ENCODE results near the gene OR2T34.
"Not testable (repeated sequence)": the region's sequence is repeated elsewhere in the genome, so short reads cannot be mapped to it uniquely, and the experiment has no call there.

The OR2T34 gene

GRCh38 chr1:248574657-248575056 lies at the start of gene OR2T34:
Gene OR2T34 (minus strand): TSS chr1:248574757. CDS start chr1:248574757, 0 bp downstream.
- H3K4me3 ChIP-seq (ENCODE audit: low read depth, low read length); H3K27ac ChIP-seq (ENCODE audit: extremely low read depth, low read depth, low read length); H3K36me3 ChIP-seq (ENCODE audit: control insufficient read depth in 2 of 2, insufficient read depth in 1 of 2, low read length in 2 of 2); POLR2A ChIA-PET; H3K9me3 ChIP-seq (ENCODE audit: control insufficient read depth, insufficient read depth, low read depth, low read length); H3K4me1 ChIP-seq (ENCODE audit: control insufficient read depth, insufficient read depth, low read length); CTCF ChIA-PET: not testable (repeated sequence)

- H3K36me3 ChIP-seq (ENCODE audit: control insufficient read depth in 2 of 2, insufficient read depth in 1 of 2, low read length in 2 of 2) = no peaks in the 10 kb centered on the region
- TF ChIP-seq ZNF76 (tag by site-specific recombination; IDR thresholded peaks at IDR 0.05; ENCODE audit: borderline replicate concordance, low read depth) (no peak), ZNF521 (tag by site-specific recombination; IDR thresholded peaks at IDR 0.05) (no peak), ZNF654 (tag by site-specific recombination; IDR thresholded peaks at IDR 0.05; ENCODE audit: low read depth) (0 out of 2 replicates have a peak, but pooled peaks have one; percentile 11)
- H3K4me3 ChIP-seq (ENCODE audit: low read depth, low read length) = no peak overlapping the region
- H3K4me1 ChIP-seq (ENCODE audit: control insufficient read depth, insufficient read depth, low read length) = no peaks in the 10 kb centered on the region
- no peak overlapping the region for H3K27ac ChIP-seq (ENCODE audit: extremely low read depth, low read depth, low read length)
- POLR2A ChIA-PET = no interaction called here
- CTCF ChIA-PET = interaction anchor here (0.7 to 5.1 kb wide), 4 partner anchors 184 to 908 kb away, joined by 3 to 25 read pairs (median 5); no protein-coding TSS in a partner anchor
- no peaks in the 10 kb centered on the region for H3K9me3 ChIP-seq (ENCODE audit: control insufficient read depth, insufficient read depth, low read depth, low read length)
These were observed 48.0 kb upstream of the OR2T34 start for GRCh38 chr1:248622570-248623001.

GRCh38 chr1:248621770-248622169 lies 47.2 kb upstream of the OR2T34 start:
- Histone ChIP-seq H3K4me3 (ENCODE audit: low read depth, low read length) (no peak overlapping the region), H3K4me1 (ENCODE audit: control insufficient read depth, insufficient read depth, low read length) (no peaks in the 10 kb centered on the region), H3K27ac (ENCODE audit: extremely low read depth, low read depth, low read length) (no peak overlapping the region), H3K9me3 (ENCODE audit: control insufficient read depth, insufficient read depth, low read depth, low read length) (no peaks in the 10 kb centered on the region), H3K36me3 (ENCODE audit: control insufficient read depth in 2 of 2, insufficient read depth in 1 of 2, low read length in 2 of 2) (no peaks in the 10 kb centered on the region)
- no peak for TF ChIP-seq SETDB1 (IDR thresholded peaks at IDR 0.05; ENCODE audit: insufficient read length, low read length)
- no peak for TF ChIP-seq ZNF404 (tag by site-specific recombination; IDR thresholded peaks at IDR 0.05)
- CTCF ChIA-PET = interaction anchor here (0.7 to 5.1 kb wide), 3 partner anchors 185 to 907 kb away, joined by 3 to 25 read pairs (median 7); no protein-coding TSS in a partner anchor
- POLR2A ChIA-PET = no interaction called here

GRCh38 chr1:248618878-248619277 lies 44.3 kb upstream of the OR2T34 start:
- no peak overlapping the region for H3K27ac ChIP-seq (ENCODE audit: extremely low read depth, low read depth, low read length)
- TF ChIP-seq ZBTB8A (tag by site-specific recombination; IDR thresholded peaks at IDR 0.05) (no peak), ZNF138 (tag by site-specific recombination; IDR thresholded peaks at IDR 0.05; ENCODE audit: borderline replicate concordance) (no peak), ZNF26 (tag by site-specific recombination; IDR thresholded peaks at IDR 0.05) (no peak), ZNF292 (tag by site-specific recombination; IDR thresholded peaks at IDR 0.05; ENCODE audit: borderline replicate concordance, low read depth) (no peak)
- no peaks in the 10 kb centered on the region for H3K36me3 ChIP-seq (ENCODE audit: control insufficient read depth in 2 of 2, insufficient read depth in 1 of 2, low read length in 2 of 2)
- POLR2A ChIA-PET = no interaction called here
- H3K4me3 ChIP-seq (ENCODE audit: low read depth, low read length) = no peak overlapping the region
- no peaks in the 10 kb centered on the region for H3K4me1 ChIP-seq (ENCODE audit: control insufficient read depth, insufficient read depth, low read length)
- CTCF ChIA-PET = interaction anchor here (0.5 to 1.0 kb wide), 3 partner anchors 171 to 227 kb away, joined by 3 read pairs; no protein-coding TSS in a partner anchor
- no peaks in the 10 kb centered on the region for H3K9me3 ChIP-seq (ENCODE audit: control insufficient read depth, insufficient read depth, low read depth, low read length)

- Histone ChIP-seq H3K36me3 (ENCODE audit: control insufficient read depth in 2 of 2, insufficient read depth in 1 of 2, low read length in 2 of 2) (no peaks in the 10 kb centered on the region), H3K9me3 (ENCODE audit: control insufficient read depth, insufficient read depth, low read depth, low read length) (no peaks in the 10 kb centered on the region), H3K4me3 (ENCODE audit: low read depth, low read length) (no peak overlapping the region), H3K4me1 (ENCODE audit: control insufficient read depth, insufficient read depth, low read length) (no peaks in the 10 kb centered on the region), H3K27ac (ENCODE audit: extremely low read depth, low read depth, low read length) (no peak overlapping the region)
- CTCF ChIA-PET = no interaction called here
- POLR2A ChIA-PET = no interaction called here
- no peak for TF ChIP-seq GLIS2 (tag by site-specific recombination; IDR thresholded peaks at IDR 0.05)
- no peak for TF ChIP-seq ZBTB7A (tag by site-specific recombination; IDR thresholded peaks at IDR 0.05; ENCODE audit: low read depth)
- TF ChIP-seq IKZF3 (tag by site-specific recombination; IDR thresholded peaks at IDR 0.05) = no peak
- TF ChIP-seq PRDM2 (tag by site-specific recombination; IDR thresholded peaks at IDR 0.05; ENCODE audit: borderline replicate concordance) = no peak
- no peak for TF ChIP-seq ZNF768 (tag by site-specific recombination; IDR thresholded peaks at IDR 0.05)
- TF ChIP-seq HIC1 (tag by site-specific recombination; IDR thresholded peaks at IDR 0.05) = no peak
These were observed 43.6 kb upstream of the OR2T34 start for GRCh38 chr1:248618119-248618518.

Data from HEK293 (cell line).